Measurements from ENCODE around the gene PDE4A. TPM values are rescaled to one million over a fixed set of nuclear protein-coding genes. Genes with fewer than 3 reads are reported as not detected.

PDE4A gene
- total RNA-seq, 1 donor from 2014 or later = 20.0 TPM

DNA sequence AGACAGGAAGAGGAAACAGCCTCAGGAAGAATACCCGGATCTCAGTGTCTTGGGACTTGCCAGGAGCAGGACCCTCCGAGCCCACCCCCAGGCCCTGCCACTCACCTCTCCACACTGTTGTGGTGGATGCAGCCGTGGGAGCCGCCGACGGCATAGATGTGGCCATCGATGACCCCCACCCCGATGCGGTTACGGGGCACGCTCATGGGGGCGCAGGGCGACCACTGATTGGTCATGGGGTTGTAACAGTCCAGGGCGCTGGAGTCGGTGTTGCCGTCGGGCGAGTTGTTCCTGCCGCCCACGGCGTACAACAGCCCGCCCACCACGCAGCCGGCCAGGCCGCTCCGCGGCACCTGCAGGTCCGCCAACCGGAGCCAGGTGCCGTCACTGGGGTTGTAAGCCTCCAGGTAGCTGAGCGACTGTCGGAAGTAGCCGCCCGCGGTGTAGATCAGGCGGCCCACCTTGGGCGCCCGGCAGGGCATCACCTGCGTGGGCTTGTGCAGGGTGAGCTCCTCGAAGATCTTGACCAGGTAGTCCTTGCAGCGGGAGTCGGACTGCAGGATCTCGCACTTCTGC, 71.2 kb downstream of the PDE4A start:
- TF ChIP-seq, protein P1, sequence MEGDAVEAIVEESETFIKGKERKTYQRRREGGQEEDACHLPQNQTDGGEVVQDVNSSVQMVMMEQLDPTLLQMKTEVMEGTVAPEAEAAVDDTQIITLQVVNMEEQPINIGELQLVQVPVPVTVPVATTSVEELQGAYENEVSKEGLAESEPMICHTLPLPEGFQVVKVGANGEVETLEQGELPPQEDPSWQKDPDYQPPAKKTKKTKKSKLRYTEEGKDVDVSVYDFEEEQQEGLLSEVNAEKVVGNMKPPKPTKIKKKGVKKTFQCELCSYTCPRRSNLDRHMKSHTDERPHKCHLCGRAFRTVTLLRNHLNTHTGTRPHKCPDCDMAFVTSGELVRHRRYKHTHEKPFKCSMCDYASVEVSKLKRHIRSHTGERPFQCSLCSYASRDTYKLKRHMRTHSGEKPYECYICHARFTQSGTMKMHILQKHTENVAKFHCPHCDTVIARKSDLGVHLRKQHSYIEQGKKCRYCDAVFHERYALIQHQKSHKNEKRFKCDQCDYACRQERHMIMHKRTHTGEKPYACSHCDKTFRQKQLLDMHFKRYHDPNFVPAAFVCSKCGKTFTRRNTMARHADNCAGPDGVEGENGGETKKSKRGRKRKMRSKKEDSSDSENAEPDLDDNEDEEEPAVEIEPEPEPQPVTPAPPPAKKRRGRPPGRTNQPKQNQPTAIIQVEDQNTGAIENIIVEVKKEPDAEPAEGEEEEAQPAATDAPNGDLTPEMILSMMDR (IDR thresholded peaks at IDR 0.05; ENCODE audit: borderline replicate concordance) = no peak
- H3K27ac ChIP-seq (replicated peaks) = no peak overlapping the region

DNA sequence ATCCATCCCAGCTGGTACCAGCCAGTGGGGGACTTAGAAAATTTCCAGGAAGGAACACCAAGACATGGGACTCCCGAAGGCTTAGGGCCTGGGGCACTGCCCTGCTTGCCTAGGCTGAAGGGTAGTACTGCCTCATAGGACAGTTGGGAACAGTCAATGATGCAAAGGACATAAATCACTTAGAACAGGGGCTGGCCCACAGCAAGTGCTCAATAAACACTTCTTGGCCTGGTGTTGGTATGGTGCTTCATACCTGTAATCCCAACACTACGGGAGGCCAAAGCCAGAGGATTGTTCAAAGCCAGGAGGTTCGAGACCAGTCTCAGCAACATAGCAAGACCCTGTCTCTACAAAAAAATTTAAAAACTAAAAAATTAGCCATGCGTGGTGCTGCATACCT, 77.0 kb downstream of the PDE4A start:
- Histone ChIP-seq H3K36me3 (peaks cover 71% of the 10 kb centered on the region), H3K9me3 (replicated peaks) (no peaks in the 10 kb centered on the region), H3K27ac (replicated peaks) (no peak overlapping the region), H3K4me3 (no peak overlapping the region), H3K27me3 (ENCODE audit: low read depth) (no peaks in the 10 kb centered on the region), H3K4me1 (peaks cover 58% of the 10 kb centered on the region)
- intact Hi-C loops (cut with micrococcal nuclease) = no loop called here
- DNase-seq = no peak
- TF ChIP-seq, protein P1 (IDR thresholded peaks at IDR 0.05; ENCODE audit: borderline replicate concordance) = no peak

More for the DNA sequence above, 71.2 kb downstream of the PDE4A start:
- intact Hi-C loops (cut with micrococcal nuclease) = no loop called here
- H3K27me3 ChIP-seq (ENCODE audit: low read depth) = no peaks in the 10 kb centered on the region
- DNase-seq = no peak
- H3K36me3 ChIP-seq = peaks cover 94% of the 10 kb centered on the region
- H3K4me1 ChIP-seq = peaks cover 11% of the 10 kb centered on the region
- no peaks in the 10 kb centered on the region for H3K9me3 ChIP-seq (replicated peaks)
- no peak overlapping the region for H3K4me3 ChIP-seq

DNA sequence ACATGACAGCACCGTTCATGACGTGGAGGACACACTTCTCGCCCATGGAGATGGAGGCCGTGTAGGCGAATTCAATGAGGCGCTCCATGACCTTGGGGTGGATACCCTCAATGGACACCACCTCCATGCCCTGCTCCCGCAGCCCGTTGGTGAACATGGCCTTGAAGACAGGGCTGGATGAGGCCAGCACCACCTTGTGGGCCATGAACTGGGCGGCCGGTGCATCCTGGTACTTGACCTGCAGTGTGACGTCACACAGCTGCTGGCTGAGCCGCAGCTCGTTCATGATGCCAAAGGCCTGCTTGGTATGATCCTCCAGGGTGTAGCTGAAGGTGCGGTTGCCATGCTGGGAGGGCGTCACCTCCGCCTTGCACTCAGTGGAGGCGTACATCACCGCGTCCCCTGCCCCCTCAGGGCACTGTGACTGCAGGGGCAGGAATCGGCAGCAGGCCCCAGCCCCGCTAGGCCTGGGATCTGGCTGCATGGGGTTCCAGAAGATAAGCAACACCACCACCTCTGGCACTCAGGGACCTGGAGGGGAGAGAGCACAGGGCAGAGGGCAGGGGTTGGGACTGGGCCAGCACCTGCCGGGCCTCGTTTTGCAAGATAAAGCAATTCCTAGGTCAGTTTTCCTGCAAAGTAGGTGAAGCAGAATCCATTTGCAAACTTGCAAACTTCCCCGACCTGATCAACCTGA, 79.4 kb downstream of the PDE4A start:
- H3K4me3 ChIP-seq = no peak overlapping the region
- TF ChIP-seq, protein P1 (IDR thresholded peaks at IDR 0.05; ENCODE audit: borderline replicate concordance) = no peak
- no peaks in the 10 kb centered on the region for H3K9me3 ChIP-seq (replicated peaks)
- intact Hi-C loops (cut with micrococcal nuclease) = no loop called here
- no peak for DNase-seq
- no peaks in the 10 kb centered on the region for H3K27me3 ChIP-seq (ENCODE audit: low read depth)
- H3K27ac ChIP-seq (replicated peaks) = no peak overlapping the region
- H3K4me1 ChIP-seq = peaks cover 69% of the 10 kb centered on the region
- peaks cover 52% of the 10 kb centered on the region for H3K36me3 ChIP-seq

DNA sequence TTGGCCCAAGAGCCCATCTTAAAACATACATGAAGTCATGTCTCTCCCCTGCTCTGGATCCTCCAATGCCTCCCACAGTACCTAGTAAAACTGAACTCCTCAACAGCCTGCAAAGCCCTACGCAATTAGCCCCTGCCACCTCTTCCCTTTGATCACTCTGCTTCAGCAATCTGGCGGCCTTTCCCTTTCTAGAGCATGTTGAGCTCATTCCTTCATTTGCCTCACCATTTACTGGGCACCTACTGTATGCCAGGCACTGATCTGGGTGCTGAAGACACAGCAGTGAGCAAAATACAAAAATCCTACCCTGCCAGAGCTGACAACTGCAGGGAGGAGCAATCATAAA, 79.9 kb downstream of the PDE4A start:
- TF ChIP-seq, protein P1 (IDR thresholded peaks at IDR 0.05; ENCODE audit: borderline replicate concordance) = no peak
- Histone ChIP-seq H3K4me3 (no peak overlapping the region), H3K4me1 (peaks cover 69% of the 10 kb centered on the region), H3K27me3 (ENCODE audit: low read depth) (no peaks in the 10 kb centered on the region), H3K27ac (replicated peaks) (no peak overlapping the region), H3K9me3 (replicated peaks) (no peaks in the 10 kb centered on the region), H3K36me3 (peaks cover 46% of the 10 kb centered on the region)
- intact Hi-C loops (cut with micrococcal nuclease) = no loop called here
- no peak for DNase-seq

DNA sequence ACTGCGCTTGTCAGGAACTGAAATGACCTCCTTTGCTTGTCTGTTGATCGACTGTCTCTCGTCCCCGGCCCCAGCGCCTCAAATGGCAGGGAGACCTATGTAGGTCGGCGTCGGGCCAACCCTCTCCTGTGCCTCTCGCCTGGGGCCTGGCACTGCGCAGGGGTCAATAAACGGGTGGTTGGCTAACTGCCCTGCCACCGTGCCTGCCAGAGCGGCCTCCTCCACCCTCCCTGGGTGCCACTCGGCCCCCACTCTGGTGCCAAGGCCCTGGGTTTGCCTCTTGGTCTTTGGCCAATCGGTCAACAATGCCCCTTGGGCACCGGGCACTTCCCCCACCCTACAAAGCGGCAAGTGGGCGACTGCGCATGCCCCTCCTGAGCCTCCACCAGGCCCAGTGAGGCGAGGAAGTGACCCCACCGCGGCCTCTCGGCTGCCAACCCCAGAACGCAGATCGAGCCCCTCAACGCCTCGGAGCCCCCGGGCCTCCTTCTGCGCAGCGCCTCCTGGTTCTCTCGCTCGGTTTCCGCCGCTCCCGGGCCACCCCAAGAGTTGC, 81.7 kb downstream of the PDE4A start:
- Histone ChIP-seq H3K4me3 (peak overlapping the region; percentile 95), H3K27ac (replicated peaks) (peak overlapping the region; percentile 99), H3K9me3 (replicated peaks) (no peaks in the 10 kb centered on the region), H3K4me1 (peaks cover 68% of the 10 kb centered on the region), H3K36me3 (peaks cover 29% of the 10 kb centered on the region), H3K27me3 (ENCODE audit: low read depth) (no peaks in the 10 kb centered on the region)
- TF ChIP-seq, protein P1 (IDR thresholded peaks at IDR 0.05; ENCODE audit: borderline replicate concordance) = no peak
- peak; percentile 85 for DNase-seq
- intact Hi-C loops (cut with micrococcal nuclease) = no loop called here
